Mucosa of stomach (tissue), 1 donor: Measurements from ENCODE around the gene EDARADD.
"Not testable (repeated sequence)": the region's sequence is repeated elsewhere in the genome, so short reads cannot be mapped to it uniquely, and the experiment has no call there.

Source experiments
- H3K27me3 ChIP-seq: one replicate; pipeline ENCODE4 v1.7.0; 2013; ENCODE audit warnings: mild to moderate bottlenecking, low read length; ENCODE audit not compliant: control insufficient read depth, insufficient read depth
- H3K36me3 ChIP-seq: one replicate; pipeline ENCODE4 v1.7.0; 2013; ENCODE audit warnings: low read length; ENCODE audit not compliant: control insufficient read depth, insufficient read depth
- H3K4me1 ChIP-seq: one replicate; pipeline ENCODE4 v1.7.0; 2013; ENCODE audit warnings: mild to moderate bottlenecking, low read length; ENCODE audit not compliant: control insufficient read depth, insufficient read depth
- H3K4me3 ChIP-seq: one replicate; pipeline ENCODE4 v1.7.0; 2013; ENCODE audit warnings: low read length
- H3K9ac ChIP-seq: one replicate; pipeline ENCODE4 v1.7.0; 2013; ENCODE audit warnings: mild to moderate bottlenecking, low read length, moderate library complexity
- H3K9me3 ChIP-seq: one replicate; pipeline ENCODE4 v1.7.0; 2013; ENCODE audit warnings: mild to moderate bottlenecking, low read length, moderate library complexity; ENCODE audit not compliant: control insufficient read depth
- donor health status: Pancreatic carcinoma.

Gene EDARADD

DNA sequence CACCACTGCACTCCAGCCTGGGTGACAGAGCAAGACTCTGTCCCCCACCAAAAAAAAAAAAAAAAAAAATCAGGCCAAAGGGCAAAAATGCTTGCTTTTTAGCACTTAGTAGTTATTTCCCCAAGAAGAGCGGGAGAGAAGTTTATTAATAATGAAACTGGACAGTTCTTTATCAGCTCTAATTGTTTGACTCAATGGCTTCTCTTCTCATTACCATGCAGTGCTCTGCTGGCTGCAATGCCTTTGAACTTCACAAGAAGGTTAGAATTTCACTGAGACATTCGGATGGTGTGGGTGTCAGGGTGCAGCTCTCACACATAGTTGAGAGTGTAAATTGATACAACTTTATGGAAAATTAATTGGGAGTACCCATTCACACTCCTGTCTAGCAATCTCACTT, 63.7 kb downstream of the EDARADD start:
- Histone ChIP-seq H3K27me3 (no peaks in the 10 kb centered on the region), H3K36me3 (no peaks in the 10 kb centered on the region), H3K9me3 (no peaks in the 10 kb centered on the region), H3K9ac (no peak overlapping the region), H3K4me1 (no peaks in the 10 kb centered on the region), H3K4me3 (no peak overlapping the region)

- H3K36me3 ChIP-seq, result no peaks in the 10 kb centered on the region
- no peaks in the 10 kb centered on the region for H3K27me3 ChIP-seq
- no peak overlapping the region for H3K4me3 ChIP-seq
- no peaks in the 10 kb centered on the region for H3K9me3 ChIP-seq
- no peak overlapping the region for H3K9ac ChIP-seq
- no peaks in the 10 kb centered on the region for H3K4me1 ChIP-seq
These were observed 64.9 kb downstream of the EDARADD start for GRCh38 chr1:236458996-236459395.

DNA sequence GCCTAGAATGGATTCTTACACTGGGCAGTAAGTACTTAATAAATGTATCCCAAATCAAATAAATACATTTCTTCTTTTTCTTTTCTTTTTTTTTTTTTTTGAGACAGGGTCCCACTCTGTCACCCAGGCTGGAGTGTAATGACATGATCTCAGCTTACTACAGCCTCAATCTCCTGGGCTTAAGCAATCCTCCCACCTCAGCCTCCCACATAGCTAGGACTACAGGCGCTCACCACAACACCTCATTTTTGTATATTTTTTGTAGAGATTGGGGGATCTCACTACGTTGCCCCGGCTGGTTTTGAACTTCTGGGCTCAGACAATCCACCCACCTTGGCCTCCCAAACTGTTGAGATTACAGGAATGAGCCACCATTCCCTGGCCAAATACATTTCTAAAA, 66.0 kb downstream of the EDARADD start:
- Histone ChIP-seq H3K9me3 (no peaks in the 10 kb centered on the region), H3K36me3 (no peaks in the 10 kb centered on the region), H3K27me3 (no peaks in the 10 kb centered on the region), H3K9ac (no peak overlapping the region), H3K4me1 (no peaks in the 10 kb centered on the region), H3K4me3 (no peak overlapping the region)

DNA sequence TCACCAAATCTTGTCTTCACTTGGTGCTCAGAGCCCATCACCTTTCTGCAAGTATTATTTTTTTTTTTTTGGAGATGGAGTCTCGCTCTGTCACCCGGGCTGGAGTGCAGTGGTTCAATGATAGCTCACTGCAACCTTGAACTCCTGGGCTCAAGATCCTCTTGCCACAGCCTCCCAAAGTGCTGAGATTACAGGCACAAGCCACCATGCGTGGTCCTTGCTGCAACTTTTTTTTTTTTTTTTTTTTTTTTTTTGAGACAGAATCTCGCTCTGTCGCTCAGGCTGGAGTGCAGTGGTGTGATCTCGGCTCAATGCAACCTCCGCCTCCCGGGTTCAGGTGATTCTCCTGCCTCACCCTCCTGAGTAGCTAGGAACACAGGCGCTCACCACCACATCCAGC, 70.1 kb downstream of the EDARADD start:
- not testable (repeated sequence) for H3K4me1 ChIP-seq, H3K36me3 ChIP-seq, H3K9ac ChIP-seq, H3K9me3 ChIP-seq, H3K27me3 ChIP-seq, H3K4me3 ChIP-seq

GRCh38 chr1:236465231-236465958, 71.3 kb downstream of the EDARADD start:
- no peaks in the 10 kb centered on the region for H3K36me3 ChIP-seq
- no peak overlapping the region for H3K9ac ChIP-seq
- H3K4me1 ChIP-seq, result no peaks in the 10 kb centered on the region
- H3K4me3 ChIP-seq, result no peak overlapping the region
- H3K27me3 ChIP-seq, result no peaks in the 10 kb centered on the region
- H3K9me3 ChIP-seq, result no peaks in the 10 kb centered on the region

DNA sequence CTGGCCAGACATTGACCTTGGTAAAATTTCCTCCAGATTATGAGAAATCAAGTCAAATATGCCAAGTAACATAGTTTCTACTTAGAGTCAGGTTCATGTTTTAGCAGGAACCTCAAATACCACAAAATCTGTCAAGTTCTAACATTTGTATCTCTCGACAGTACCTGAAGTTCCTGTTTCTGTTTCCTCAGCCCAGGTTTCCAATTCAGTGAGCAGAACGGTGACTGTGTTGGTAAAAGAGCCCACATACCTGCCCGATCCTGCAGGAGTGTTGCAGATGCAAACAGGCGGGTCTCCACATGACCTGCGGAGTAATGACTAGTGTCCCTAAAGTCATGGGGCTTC, 71.8 kb downstream of the EDARADD start:
- H3K9me3 ChIP-seq, result no peaks in the 10 kb centered on the region
- H3K36me3 ChIP-seq, result no peaks in the 10 kb centered on the region
- H3K9ac ChIP-seq, result no peak overlapping the region
- no peaks in the 10 kb centered on the region for H3K4me1 ChIP-seq
- no peak overlapping the region for H3K4me3 ChIP-seq
- H3K27me3 ChIP-seq, result no peaks in the 10 kb centered on the region

DNA sequence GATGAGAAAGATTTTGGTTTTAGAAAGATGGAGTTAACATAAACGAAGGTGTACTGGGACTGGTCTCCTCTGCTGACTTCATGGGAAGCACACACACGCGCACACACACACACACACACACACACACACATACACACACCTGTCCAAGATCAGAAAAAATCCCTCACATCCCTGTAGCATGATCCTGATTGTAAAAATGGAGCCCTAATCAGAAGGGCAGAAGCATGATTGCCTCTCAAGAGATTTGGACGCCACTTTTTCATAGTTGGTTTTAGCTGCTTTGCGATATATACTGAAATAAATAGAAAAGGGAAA, 73.2 kb downstream of the EDARADD start:
- Histone ChIP-seq H3K9ac (no peak overlapping the region), H3K36me3 (no peaks in the 10 kb centered on the region), H3K4me1 (no peaks in the 10 kb centered on the region), H3K27me3 (no peaks in the 10 kb centered on the region), H3K4me3 (no peak overlapping the region), H3K9me3 (no peaks in the 10 kb centered on the region)

DNA sequence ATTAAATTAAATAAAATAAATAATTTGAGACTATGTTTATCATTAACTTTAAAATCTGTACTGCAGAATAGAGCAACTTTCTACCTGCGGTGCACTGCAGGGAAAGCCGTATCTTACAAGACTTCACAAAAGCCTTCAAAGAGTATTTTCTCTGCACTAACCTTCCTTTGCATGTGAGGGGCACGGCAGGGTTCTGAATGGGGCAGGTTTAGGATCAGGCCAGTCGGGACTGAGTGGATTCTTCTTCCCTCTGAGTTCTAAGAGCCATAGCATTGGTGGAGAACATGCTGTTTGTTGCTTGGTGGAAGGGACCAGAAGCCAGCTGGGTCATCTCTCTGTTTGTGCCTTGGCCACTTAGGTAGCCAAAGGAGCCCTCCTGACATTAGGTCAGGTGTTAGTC, 74.5 kb downstream of the EDARADD start:
- H3K9ac ChIP-seq, result no peak overlapping the region
- H3K9me3 ChIP-seq, result no peaks in the 10 kb centered on the region

DNA sequence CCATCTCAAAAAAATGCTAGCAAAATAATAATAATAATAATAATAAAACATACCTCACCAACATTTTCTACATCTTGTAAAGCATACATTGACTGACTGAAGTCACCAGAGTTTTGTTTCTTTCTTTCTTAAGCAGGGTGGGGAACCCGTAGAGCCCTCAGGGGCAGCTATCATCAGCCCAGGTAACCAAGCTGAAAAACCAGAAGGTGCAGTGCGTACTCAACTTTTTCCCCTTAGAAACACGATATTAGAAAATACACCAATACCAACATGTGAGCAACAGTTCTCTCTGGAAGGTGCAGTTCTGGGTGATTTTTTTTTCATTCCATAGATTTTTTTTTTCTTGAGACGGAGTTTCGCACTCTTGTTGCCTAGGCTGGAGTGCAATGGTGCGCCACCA, 75.4 kb downstream of the EDARADD start:
- no peak overlapping the region for H3K9ac ChIP-seq
- no peaks in the 10 kb centered on the region for H3K27me3 ChIP-seq
- no peaks in the 10 kb centered on the region for H3K9me3 ChIP-seq
- H3K4me3 ChIP-seq, result no peak overlapping the region
- H3K36me3 ChIP-seq, result no peaks in the 10 kb centered on the region
- no peaks in the 10 kb centered on the region for H3K4me1 ChIP-seq

More for the DNA sequence above, 74.5 kb downstream of the EDARADD start:
- no peaks in the 10 kb centered on the region for H3K36me3 ChIP-seq
- no peak overlapping the region for H3K4me3 ChIP-seq
- H3K27me3 ChIP-seq, result no peaks in the 10 kb centered on the region
- no peaks in the 10 kb centered on the region for H3K4me1 ChIP-seq

DNA sequence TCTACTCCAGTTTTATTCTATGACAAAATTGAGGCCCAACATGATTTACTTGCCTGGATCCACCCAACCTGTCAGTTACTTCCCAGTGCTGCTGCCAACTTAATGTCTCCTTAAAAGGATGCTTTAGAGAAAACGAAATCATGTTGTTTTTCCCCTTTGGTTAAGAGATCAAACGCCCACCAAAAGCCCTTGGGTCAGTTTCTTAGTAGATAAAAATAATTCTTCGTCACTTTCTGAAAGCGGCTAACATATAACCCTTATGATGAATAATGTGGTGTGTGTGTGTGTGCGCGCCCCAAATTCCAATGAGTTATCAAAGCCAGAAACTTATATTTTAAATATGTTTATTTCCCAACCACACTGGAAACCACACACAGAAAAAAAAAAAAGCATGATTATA, 77.0 kb downstream of the EDARADD start:
- no peaks in the 10 kb centered on the region for H3K9me3 ChIP-seq
- H3K4me1 ChIP-seq, result no peaks in the 10 kb centered on the region
- no peaks in the 10 kb centered on the region for H3K36me3 ChIP-seq
- H3K27me3 ChIP-seq, result no peaks in the 10 kb centered on the region
- no peak overlapping the region for H3K9ac ChIP-seq
- no peak overlapping the region for H3K4me3 ChIP-seq

GRCh38 chr1:236471653-236472052, 77.6 kb downstream of the EDARADD start:
- no peaks in the 10 kb centered on the region for H3K36me3 ChIP-seq

DNA sequence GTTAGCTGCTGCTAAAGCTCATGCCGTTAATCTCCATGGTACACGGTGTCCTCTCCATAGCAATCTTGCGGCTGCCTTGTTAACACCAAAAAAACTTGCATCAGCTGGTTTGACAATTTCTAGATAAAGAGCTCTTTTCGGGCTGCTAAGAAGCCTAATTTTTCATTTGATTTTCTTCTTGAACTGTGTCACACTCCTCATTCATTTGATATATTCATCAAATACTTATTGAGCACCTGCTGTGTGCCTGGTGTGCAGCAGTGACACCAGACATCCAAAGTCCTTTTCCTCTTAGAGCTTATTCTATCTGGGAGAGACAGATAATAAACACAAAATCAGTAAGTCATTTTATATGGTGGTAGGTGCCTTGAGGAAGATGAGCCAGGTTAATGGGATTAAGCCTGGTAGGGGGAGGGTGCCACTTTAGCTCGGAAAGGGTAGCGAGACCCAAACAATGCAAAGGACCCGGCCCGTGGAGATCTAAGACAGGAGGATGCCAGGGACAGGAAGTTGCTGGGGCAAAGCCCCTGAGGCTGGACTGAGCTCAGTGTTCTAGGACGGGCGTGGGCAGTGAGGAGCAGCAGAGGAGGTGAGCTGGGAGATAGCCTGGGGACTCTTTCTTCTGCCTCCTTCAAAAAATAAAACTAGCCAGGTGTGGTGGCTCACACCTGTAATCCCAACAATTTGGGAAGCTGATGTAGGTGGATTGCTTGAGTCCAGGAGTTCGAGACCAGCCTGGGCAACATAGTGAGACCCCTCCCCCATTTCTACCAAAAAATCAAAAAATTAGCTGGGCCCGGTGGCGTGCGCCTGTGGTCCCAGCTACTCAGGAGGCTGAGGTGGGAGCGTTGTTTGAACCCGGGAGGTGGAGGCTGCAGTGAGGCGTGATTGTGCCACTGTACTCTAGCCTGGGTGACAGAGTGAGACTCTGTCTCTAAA, 79.0 kb downstream of the EDARADD start:
- H3K9ac ChIP-seq, result no peak overlapping the region
- no peaks in the 10 kb centered on the region for H3K9me3 ChIP-seq
- H3K27me3 ChIP-seq, result no peaks in the 10 kb centered on the region
- H3K36me3 ChIP-seq, result no peaks in the 10 kb centered on the region
- H3K4me1 ChIP-seq, result no peaks in the 10 kb centered on the region
- no peak overlapping the region for H3K4me3 ChIP-seq

More at GRCh38 chr1:236471653-236472052, 77.6 kb downstream of the EDARADD start:
- Histone ChIP-seq H3K4me1 (no peaks in the 10 kb centered on the region), H3K9ac (no peak overlapping the region), H3K4me3 (no peak overlapping the region), H3K27me3 (no peaks in the 10 kb centered on the region), H3K9me3 (no peaks in the 10 kb centered on the region)
